Esophagus squamous epithelium (tissue), 4 donors: ENCODE measurements around the gene USP21.

Experiments
- POLR2A ChIP-seq, 4 donors: fragments of 450-650 bp; IDR thresholded peaks; one replicate each; pipeline ENCODE4 v1.6.1; 2017; ENCODE audit warnings: antibody characterized with exemption in 4 of 4, mild to moderate bottlenecking in 4 of 4, moderate library complexity in 3 of 4
- TF ChIP-seq, protein P1 (sequence below), 6 experiments: fragments of 450-650 bp in 4 of 6; fragments of 200-600 bp in 2 of 6; sonication (generic) in 2 of 6; IDR thresholded peaks; one replicate each; pipeline ENCODE4 v1.5.1; 2016 to 2019; ENCODE audit warnings: antibody characterized with exemption in 6 of 6, mild to moderate bottlenecking in 4 of 6, moderate library complexity in 4 of 6

DNA sequence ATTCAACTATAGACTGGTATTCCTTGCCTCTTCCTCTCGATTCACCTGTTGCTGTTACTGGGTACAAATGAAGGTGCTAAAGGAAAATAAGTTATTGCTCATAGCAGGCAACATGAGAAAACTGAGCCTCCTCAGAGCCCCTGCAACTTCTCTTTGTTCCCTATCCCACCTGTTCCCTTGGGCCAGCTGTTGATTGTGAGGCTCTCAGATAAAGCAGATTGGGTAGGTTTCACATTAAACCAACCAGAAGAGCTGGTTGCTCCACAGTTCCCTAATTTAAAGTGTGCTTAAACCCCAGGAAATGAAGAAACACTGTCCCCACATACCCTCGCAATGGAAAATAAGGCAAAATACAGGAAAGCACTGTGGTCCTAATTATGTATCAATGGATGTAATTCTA, 31.7 kb upstream of the USP21 start:
- TF ChIP-seq, protein P1, sequence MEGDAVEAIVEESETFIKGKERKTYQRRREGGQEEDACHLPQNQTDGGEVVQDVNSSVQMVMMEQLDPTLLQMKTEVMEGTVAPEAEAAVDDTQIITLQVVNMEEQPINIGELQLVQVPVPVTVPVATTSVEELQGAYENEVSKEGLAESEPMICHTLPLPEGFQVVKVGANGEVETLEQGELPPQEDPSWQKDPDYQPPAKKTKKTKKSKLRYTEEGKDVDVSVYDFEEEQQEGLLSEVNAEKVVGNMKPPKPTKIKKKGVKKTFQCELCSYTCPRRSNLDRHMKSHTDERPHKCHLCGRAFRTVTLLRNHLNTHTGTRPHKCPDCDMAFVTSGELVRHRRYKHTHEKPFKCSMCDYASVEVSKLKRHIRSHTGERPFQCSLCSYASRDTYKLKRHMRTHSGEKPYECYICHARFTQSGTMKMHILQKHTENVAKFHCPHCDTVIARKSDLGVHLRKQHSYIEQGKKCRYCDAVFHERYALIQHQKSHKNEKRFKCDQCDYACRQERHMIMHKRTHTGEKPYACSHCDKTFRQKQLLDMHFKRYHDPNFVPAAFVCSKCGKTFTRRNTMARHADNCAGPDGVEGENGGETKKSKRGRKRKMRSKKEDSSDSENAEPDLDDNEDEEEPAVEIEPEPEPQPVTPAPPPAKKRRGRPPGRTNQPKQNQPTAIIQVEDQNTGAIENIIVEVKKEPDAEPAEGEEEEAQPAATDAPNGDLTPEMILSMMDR (IDR thresholded peaks at IDR 0.05): no peak
- no peak for TF ChIP-seq POLR2A (IDR thresholded peaks at IDR 0.05)
